ENCODE data around the gene OSBPL3.

GRCh38 chr7:24965831-24966708, 13.9 kb downstream of the OSBPL3 start:
- TF ChIP-seq CTCF (IDR thresholded peaks at IDR 0.05 in 4 of 5, conservative IDR thresholded peaks at IDR 0.05 in 1 of 5) (no peak), POLR2A (IDR thresholded peaks at IDR 0.05) (no peak)

Measured in gastrocnemius medialis (tissue), 4 donors.